ENCODE data around the gene GTPBP2. TPM values are rescaled to one million over a fixed set of nuclear protein-coding genes. Genes with fewer than 3 reads are reported as not detected.
A peak's percentile ranks its signal among the peaks of the same experiment; 100 is the strongest.

Gene GTPBP2
- polyA plus RNA-seq, 1 donor (not counting 4 experiments of a cell fraction or from before 2014, with no cell fraction given) = 59.5 TPM

DNA sequence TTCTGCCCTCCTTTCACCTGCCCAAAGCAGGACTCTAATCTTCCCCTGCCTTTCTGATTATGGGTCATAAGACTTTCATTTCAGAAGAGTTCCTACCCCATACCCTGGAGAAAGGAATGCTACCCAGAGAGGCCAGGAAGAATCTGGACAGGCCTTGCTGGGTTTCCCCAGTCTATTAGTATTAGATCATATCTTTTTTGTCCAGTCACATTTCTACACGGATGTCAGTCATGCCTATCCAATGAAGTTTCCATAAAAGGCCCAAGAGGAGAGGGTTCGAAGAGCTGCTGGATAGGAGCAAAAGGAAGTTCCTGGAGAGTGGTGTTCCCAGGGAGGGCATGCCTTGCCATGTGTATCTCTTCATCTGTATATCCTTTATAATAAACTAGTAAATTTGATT is 49.9 kb downstream of the GTPBP2 start:
- Histone ChIP-seq H3K9me1 (ENCODE audit: control insufficient read depth, extremely low read depth, insufficient read depth, low read length) (no peaks in the 10 kb centered on the region), H3K27me3 (ENCODE audit: control insufficient read depth, extremely low read depth, insufficient read depth, low read length) (no peaks in the 10 kb centered on the region), H3K36me3 (ENCODE audit: control insufficient read depth in 2 of 2, extremely low read depth in 1 of 2, insufficient read depth in 2 of 2, low read length in 2 of 2) (peaks cover 5 to 23% of the 10 kb centered on the region in 2 experiments), H3K4me3 (ENCODE audit: control insufficient read depth in 2 of 3, extremely low read depth in 1 of 3, insufficient read depth in 2 of 3, low read depth in 1 of 3, low read length in 3 of 3) (peak overlapping the region in 1 of 3 experiments; percentile 18), H3K79me2 (ENCODE audit: control insufficient read depth, insufficient read depth, low read length) (peaks cover 63% of the 10 kb centered on the region), H3K4me2 (ENCODE audit: control insufficient read depth, extremely low read depth, insufficient read depth, low read depth, low read length) (peak overlapping the region; percentile 67), H3K4me1 (ENCODE audit: control insufficient read depth, extremely low read depth, insufficient read depth, low read length) (peaks cover 11% of the 10 kb centered on the region), H3K9me3 (ENCODE audit: control insufficient read depth, low read depth, low read length) (no peaks in the 10 kb centered on the region), H3K27ac (ENCODE audit: control insufficient read depth, insufficient read depth, low read length) (no peak overlapping the region), H4K20me1 (ENCODE audit: control insufficient read depth, extremely low read depth, insufficient read depth, low read length) (no peaks in the 10 kb centered on the region), H2AFZ (ENCODE audit: control insufficient read depth, low read length) (no peak overlapping the region), H3K9ac (ENCODE audit: control insufficient read depth, extremely low read depth, insufficient read depth, low read length) (no peak overlapping the region)
- dilution Hi-C loops (cut with MboI; ENCODE audit: extremely low pct_ligation_motif_present, low sequenced_read_pairs) = no loop called here
- TF ChIP-seq EZH2 (IDR thresholded peaks at IDR 0.05; ENCODE audit: low read length) = no peak
- TF ChIP-seq, protein P1, sequence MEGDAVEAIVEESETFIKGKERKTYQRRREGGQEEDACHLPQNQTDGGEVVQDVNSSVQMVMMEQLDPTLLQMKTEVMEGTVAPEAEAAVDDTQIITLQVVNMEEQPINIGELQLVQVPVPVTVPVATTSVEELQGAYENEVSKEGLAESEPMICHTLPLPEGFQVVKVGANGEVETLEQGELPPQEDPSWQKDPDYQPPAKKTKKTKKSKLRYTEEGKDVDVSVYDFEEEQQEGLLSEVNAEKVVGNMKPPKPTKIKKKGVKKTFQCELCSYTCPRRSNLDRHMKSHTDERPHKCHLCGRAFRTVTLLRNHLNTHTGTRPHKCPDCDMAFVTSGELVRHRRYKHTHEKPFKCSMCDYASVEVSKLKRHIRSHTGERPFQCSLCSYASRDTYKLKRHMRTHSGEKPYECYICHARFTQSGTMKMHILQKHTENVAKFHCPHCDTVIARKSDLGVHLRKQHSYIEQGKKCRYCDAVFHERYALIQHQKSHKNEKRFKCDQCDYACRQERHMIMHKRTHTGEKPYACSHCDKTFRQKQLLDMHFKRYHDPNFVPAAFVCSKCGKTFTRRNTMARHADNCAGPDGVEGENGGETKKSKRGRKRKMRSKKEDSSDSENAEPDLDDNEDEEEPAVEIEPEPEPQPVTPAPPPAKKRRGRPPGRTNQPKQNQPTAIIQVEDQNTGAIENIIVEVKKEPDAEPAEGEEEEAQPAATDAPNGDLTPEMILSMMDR (optimal IDR thresholded peaks at IDR 0.05 in 1 of 3, IDR thresholded peaks at IDR 0.05 in 1 of 3, conservative IDR thresholded peaks at IDR 0.05 in 1 of 3; ENCODE audit: extremely low read depth in 1 of 3, insufficient read depth in 2 of 3, low read length in 3 of 3) = no peak
- DNase-seq (ENCODE audit: low read depth, low spot score) (no peak), FAIRE-seq (no peak)

DNA sequence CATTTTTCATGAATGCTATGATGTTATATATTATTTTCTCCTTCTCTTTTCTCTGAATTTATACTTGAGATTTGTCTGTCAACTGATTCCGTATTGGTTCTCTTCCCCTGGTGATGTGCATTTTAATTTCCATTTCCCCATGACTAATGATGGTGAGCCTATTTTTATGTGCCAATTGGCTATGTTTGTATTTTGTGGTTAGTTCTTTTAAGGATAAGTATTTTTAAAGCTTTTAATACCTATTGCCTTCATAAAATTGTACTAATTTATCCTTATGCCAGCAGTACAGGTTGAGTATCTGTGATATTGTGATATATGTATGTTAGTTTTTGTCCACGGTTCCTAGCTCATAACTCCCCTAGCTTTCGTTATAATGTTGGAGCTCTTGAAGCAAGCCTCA is 50.3 kb downstream of the GTPBP2 start:
- H2AFZ ChIP-seq (ENCODE audit: control insufficient read depth, low read length) = no peak overlapping the region
- H3K4me3 ChIP-seq (ENCODE audit: control insufficient read depth in 2 of 3, extremely low read depth in 1 of 3, insufficient read depth in 2 of 3, low read depth in 1 of 3, low read length in 3 of 3) = peak overlapping the region; percentile 18 to 36 (median 25)
- H3K27me3 ChIP-seq (ENCODE audit: control insufficient read depth, extremely low read depth, insufficient read depth, low read length) = no peaks in the 10 kb centered on the region
- peak overlapping the region; percentile 67 for H3K4me2 ChIP-seq (ENCODE audit: control insufficient read depth, extremely low read depth, insufficient read depth, low read depth, low read length)
- H3K27ac ChIP-seq (ENCODE audit: control insufficient read depth, insufficient read depth, low read length) = no peak overlapping the region
- no peaks in the 10 kb centered on the region for H3K9me1 ChIP-seq (ENCODE audit: control insufficient read depth, extremely low read depth, insufficient read depth, low read length)
- peaks cover 2 to 19% of the 10 kb centered on the region in 2 experiments for H3K36me3 ChIP-seq (ENCODE audit: control insufficient read depth in 2 of 2, extremely low read depth in 1 of 2, insufficient read depth in 2 of 2, low read length in 2 of 2)
- H3K9ac ChIP-seq (ENCODE audit: control insufficient read depth, extremely low read depth, insufficient read depth, low read length) = no peak overlapping the region
- peaks cover 11% of the 10 kb centered on the region for H3K4me1 ChIP-seq (ENCODE audit: control insufficient read depth, extremely low read depth, insufficient read depth, low read length)
- H3K79me2 ChIP-seq (ENCODE audit: control insufficient read depth, insufficient read depth, low read length) = peaks cover 67% of the 10 kb centered on the region
- no peak for DNase-seq (ENCODE audit: low read depth, low spot score)
- no peaks in the 10 kb centered on the region for H4K20me1 ChIP-seq (ENCODE audit: control insufficient read depth, extremely low read depth, insufficient read depth, low read length)
- dilution Hi-C loops (cut with MboI; ENCODE audit: extremely low pct_ligation_motif_present, low sequenced_read_pairs) = no loop called here
- TF ChIP-seq EZH2 (IDR thresholded peaks at IDR 0.05; ENCODE audit: low read length) = no peak
- TF ChIP-seq, protein P1 (optimal IDR thresholded peaks at IDR 0.05 in 1 of 3, IDR thresholded peaks at IDR 0.05 in 1 of 3, conservative IDR thresholded peaks at IDR 0.05 in 1 of 3; ENCODE audit: extremely low read depth in 1 of 3, insufficient read depth in 2 of 3, low read length in 3 of 3) = no peak
- no peak for FAIRE-seq
- H3K9me3 ChIP-seq (ENCODE audit: control insufficient read depth, low read depth, low read length) = no peaks in the 10 kb centered on the region

All from keratinocyte (primary cell).